ENCODE data around the gene TBCA. TPM values are rescaled to one million over a fixed set of nuclear protein-coding genes. Genes with fewer than 3 reads are reported as not detected.

Gene TBCA
- polyA plus RNA-seq, 1 of the 3 experiments (the other 2 are of a cell fraction): 199 TPM

- H3K27ac ChIP-seq (ENCODE audit: low read depth in 2 of 2, low read length in 1 of 2): no peak overlapping the region
- H3K27me3 ChIP-seq (ENCODE audit: insufficient read depth): no peaks in the 10 kb centered on the region
- no peak for TF ChIP-seq MAX (IDR thresholded peaks at IDR 0.05; ENCODE audit: low read depth)
- no peak for TF ChIP-seq YY1 (IDR thresholded peaks at IDR 0.05; ENCODE audit: low read depth)
- TF ChIP-seq NRF1 (IDR thresholded peaks at IDR 0.05; ENCODE audit: low read depth, low read length): no peak
- TF ChIP-seq SMC3 (IDR thresholded peaks at IDR 0.05; ENCODE audit: low read depth, low read length): no peak
- no peak for TF ChIP-seq FOSL2 (IDR thresholded peaks at IDR 0.05; ENCODE audit: borderline replicate concordance, low read depth)
- TF ChIP-seq POLR2AphosphoS5 (IDR thresholded peaks at IDR 0.05; ENCODE audit: low read depth, low read length): no peak
- TF ChIP-seq IRF3 (IDR thresholded peaks at IDR 0.05; ENCODE audit: low read depth, low read length): no peak
- TF ChIP-seq RFX5 (IDR thresholded peaks at IDR 0.05; ENCODE audit: low read length): no peak
- no peak for TF ChIP-seq EP300 (IDR thresholded peaks at IDR 0.05; ENCODE audit: borderline replicate concordance in 1 of 2, low read depth in 1 of 2, low read length in 1 of 2)
- no peak for TF ChIP-seq FOXM1 (IDR thresholded peaks at IDR 0.05; ENCODE audit: low read depth)
- TF ChIP-seq CHD2 (IDR thresholded peaks at IDR 0.05; ENCODE audit: low read length, partially characterized antibody): no peak
- CTCF ChIA-PET: no interaction called here
- no peak overlapping the region for H3K4me2 ChIP-seq
- no peak for DNase-seq
- POLR2A ChIA-PET: no interaction called here
- H3K4me3 ChIP-seq (ENCODE audit: low read depth in 2 of 2, low read length in 1 of 2): no peak overlapping the region
- H2AFZ ChIP-seq (ENCODE audit: low read depth): no peak overlapping the region
- H3K79me2 ChIP-seq (ENCODE audit: insufficient read depth): no peaks in the 10 kb centered on the region
- H3K9ac ChIP-seq: no peak overlapping the region
- no peaks in the 10 kb centered on the region for H4K20me1 ChIP-seq (ENCODE audit: insufficient read depth)
- H3K36me3 ChIP-seq (replicated peaks in 1 of 2; ENCODE audit: control insufficient read depth in 1 of 2, insufficient read depth in 2 of 2, low read length in 1 of 2): no peaks in the 10 kb centered on the region
- H3F3A ChIP-seq (replicated peaks; ENCODE audit: insufficient read depth): no peaks in the 10 kb centered on the region
- 60% methylated on average over 2 of the region's 17 CpGs for WGBS (ENCODE audit: low lambda C conversion rate)
- H3K9me3 ChIP-seq: no peaks in the 10 kb centered on the region
- H3K4me1 ChIP-seq (ENCODE audit: control insufficient read depth in 1 of 2, insufficient read depth in 2 of 2, low read depth in 1 of 2, low read length in 1 of 2): no peaks in the 10 kb centered on the region
- H3K9me2 ChIP-seq: no peaks in the 10 kb centered on the region
Measured at GRCh38 chr5:77785229-77785628, 9.1 kb upstream of the TBCA start.

GRCh38 chr5:77784735-77785134 is 8.6 kb upstream of the TBCA start:
- H2AFZ ChIP-seq (ENCODE audit: low read depth): no peak overlapping the region
- H4K20me1 ChIP-seq (ENCODE audit: insufficient read depth): no peaks in the 10 kb centered on the region
- CTCF ChIA-PET: no interaction called here
- no peak overlapping the region for H3K4me2 ChIP-seq
- H3K9me2 ChIP-seq: no peaks in the 10 kb centered on the region
- no peak overlapping the region for H3K27ac ChIP-seq (ENCODE audit: low read depth in 2 of 2, low read length in 1 of 2)
- no peaks in the 10 kb centered on the region for H3K79me2 ChIP-seq (ENCODE audit: insufficient read depth)
- POLR2A ChIA-PET: no interaction called here
- no peaks in the 10 kb centered on the region for H3F3A ChIP-seq (replicated peaks; ENCODE audit: insufficient read depth)
- 84% methylated on average over 20 of the region's 21 CpGs for WGBS (ENCODE audit: low lambda C conversion rate)
- no peaks in the 10 kb centered on the region for H3K4me1 ChIP-seq (ENCODE audit: control insufficient read depth in 1 of 2, insufficient read depth in 2 of 2, low read depth in 1 of 2, low read length in 1 of 2)
- no peak for DNase-seq
- TF ChIP-seq RXRA (IDR thresholded peaks at IDR 0.05; ENCODE audit: borderline replicate concordance, low read depth) (no peak), GATA2 (CRISPR knock-in tag; IDR thresholded peaks at IDR 0.05) (no peak)
- no peaks in the 10 kb centered on the region for H3K9me3 ChIP-seq
- no peak overlapping the region for H3K9ac ChIP-seq
- H3K36me3 ChIP-seq (replicated peaks in 1 of 2; ENCODE audit: control insufficient read depth in 1 of 2, insufficient read depth in 2 of 2, low read length in 1 of 2): no peaks in the 10 kb centered on the region
- no peaks in the 10 kb centered on the region for H3K27me3 ChIP-seq (ENCODE audit: insufficient read depth)
- H3K4me3 ChIP-seq (ENCODE audit: low read depth in 2 of 2, low read length in 1 of 2): no peak overlapping the region

- 94% methylated on average over 1 of the region's 1 CpG for WGBS (ENCODE audit: low lambda C conversion rate)
- H3K27ac ChIP-seq (ENCODE audit: low read depth in 2 of 2, low read length in 1 of 2): no peak overlapping the region
- CTCF ChIA-PET: no interaction called here
Measured at GRCh38 chr5:77781076-77781475, 4.9 kb upstream of the TBCA start.

More at GRCh38 chr5:77781076-77781475, 4.9 kb upstream of the TBCA start:
- no peak for TF ChIP-seq FOSL2 (IDR thresholded peaks at IDR 0.05; ENCODE audit: borderline replicate concordance, low read depth)
- Histone ChIP-seq H3K79me2 (ENCODE audit: insufficient read depth) (no peaks in the 10 kb centered on the region), H3K4me3 (ENCODE audit: low read depth in 2 of 2, low read length in 1 of 2) (no peak overlapping the region), H4K20me1 (ENCODE audit: insufficient read depth) (no peaks in the 10 kb centered on the region), H3K36me3 (replicated peaks in 1 of 2; ENCODE audit: control insufficient read depth in 1 of 2, insufficient read depth in 2 of 2, low read length in 1 of 2) (no peaks in the 10 kb centered on the region), H3K27me3 (ENCODE audit: insufficient read depth) (no peaks in the 10 kb centered on the region), H3K9ac (no peak overlapping the region), H3F3A (replicated peaks; ENCODE audit: insufficient read depth) (peaks cover 5% of the 10 kb centered on the region), H3K9me2 (no peaks in the 10 kb centered on the region), H3K9me3 (no peaks in the 10 kb centered on the region), H3K4me2 (no peak overlapping the region), H3K4me1 (ENCODE audit: control insufficient read depth in 1 of 2, insufficient read depth in 2 of 2, low read depth in 1 of 2, low read length in 1 of 2) (no peaks in the 10 kb centered on the region), H2AFZ (ENCODE audit: low read depth) (no peak overlapping the region)
- POLR2A ChIA-PET: no interaction called here
- no peak for DNase-seq
